GM19467 (cell line): ENCODE data around the gene PGPEP1.
"Not testable (repeated sequence)": the region's sequence is repeated elsewhere in the genome, so short reads cannot be mapped to it uniquely, and the experiment has no call there.

Source experiments
- ATAC-seq: cut with Tn5 transposase; IDR thresholded peaks from one replicate; pipeline ENCODE4 v1.9.1; 2021; ENCODE audit warnings: mild to moderate bottlenecking, moderate library complexity; ENCODE audit not compliant: unreplicated experiment

PGPEP1 gene

DNA sequence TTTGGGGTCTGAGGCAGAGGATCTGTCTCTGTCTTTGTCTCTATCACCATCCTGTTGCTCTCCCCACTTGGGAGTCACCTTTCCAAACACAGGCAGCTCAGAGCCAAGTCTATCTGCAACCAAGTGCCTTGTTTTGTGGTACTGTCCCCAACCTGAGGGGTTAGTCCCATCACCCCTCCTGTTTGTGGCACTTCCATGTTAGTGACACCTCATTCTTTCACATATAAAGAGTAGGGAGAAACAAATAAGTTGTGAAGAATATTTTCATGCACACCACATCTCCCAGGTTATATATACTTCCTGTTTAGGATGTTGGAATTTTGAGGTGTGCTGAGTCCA lies 49.3 kb downstream of the PGPEP1 start:
- no peak for ATAC-seq

DNA sequence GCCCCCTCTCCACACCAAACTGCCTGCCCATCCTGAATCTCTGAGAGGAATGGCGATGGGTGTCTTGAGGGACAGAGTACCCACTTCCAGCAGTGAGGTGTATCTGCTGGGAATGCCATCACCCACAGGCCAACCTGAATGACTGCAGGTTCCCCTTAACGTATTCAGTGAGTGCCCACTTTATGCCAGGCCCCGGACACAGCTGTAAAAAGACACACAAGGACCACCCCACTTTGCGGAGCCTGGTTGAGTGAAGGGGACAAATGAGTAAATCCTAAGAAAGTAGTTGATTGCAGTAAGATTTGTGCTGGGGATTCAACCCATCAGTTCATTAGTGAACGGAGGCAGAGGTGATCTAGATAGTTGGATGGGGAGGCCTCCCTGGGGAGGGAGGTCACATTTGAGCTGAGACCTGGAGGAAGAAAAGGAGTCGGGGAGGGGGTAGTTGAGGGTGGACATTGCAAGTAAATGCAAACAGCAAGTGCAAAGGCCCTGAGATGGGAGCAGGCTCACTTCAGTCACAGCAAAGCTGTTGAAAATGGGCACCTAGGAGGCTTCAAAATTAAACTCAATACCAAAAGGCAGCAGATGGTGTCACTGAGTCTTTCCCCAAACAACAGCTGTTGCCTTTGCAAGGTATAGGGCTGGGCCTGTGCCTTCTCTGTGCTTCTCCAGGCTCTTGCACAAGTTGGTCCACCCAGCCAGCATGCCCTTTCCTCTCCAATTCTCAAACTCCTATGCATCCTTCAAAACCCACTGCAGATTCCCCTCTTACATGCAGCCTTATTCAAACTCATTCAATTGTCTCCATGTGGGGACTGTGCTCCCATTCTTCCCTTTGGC lies 49.9 kb downstream of the PGPEP1 start:
- ATAC-seq, result no peak

DNA sequence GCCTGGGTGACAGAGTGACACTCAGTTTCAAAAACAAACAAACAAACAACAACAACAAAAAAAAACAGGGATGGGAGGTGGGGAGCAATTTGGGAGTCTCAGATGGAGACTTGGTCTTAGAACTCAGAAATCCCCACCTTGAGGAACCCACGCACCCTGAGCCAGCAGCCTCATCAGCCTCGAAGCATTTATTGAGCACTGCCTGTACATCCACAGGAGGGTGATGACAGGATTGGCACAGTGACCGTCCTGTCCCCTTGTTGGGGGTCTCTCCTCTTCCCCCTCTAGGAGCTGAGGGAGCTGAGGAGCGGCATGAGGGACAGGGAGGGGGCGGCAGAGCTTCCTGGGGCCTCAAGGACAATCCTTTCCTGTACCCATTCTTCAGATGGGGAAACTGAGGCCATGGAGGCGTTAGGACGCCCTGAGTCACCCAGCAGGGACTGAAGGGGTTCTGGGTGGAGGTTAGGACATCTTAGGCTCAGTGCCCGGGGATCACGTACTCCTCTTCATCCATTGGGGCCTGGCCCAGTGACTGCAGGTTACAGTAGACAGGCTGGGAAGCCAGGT lies 51.2 kb downstream of the PGPEP1 start:
- no peak for ATAC-seq

DNA sequence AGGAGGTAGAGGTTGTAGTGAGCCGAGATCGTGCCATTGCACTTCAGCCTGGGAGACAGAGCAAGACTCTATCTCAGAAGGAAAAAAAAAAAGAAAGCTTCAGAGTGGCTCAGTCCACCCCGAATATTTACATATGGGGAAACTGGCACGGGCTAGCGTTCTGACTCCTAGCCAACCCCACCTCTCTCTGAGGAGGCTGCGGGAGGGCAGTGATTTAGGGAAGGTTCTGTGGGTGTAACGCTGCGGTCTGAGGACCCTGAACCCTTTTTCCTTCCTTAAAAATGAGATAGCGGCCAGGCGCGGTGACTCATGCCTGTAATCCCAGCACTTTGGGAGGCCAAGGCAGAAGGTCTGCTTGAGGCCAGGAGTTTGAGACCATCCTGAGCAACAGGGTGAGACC lies 52.0 kb downstream of the PGPEP1 start:
- ATAC-seq, result no peak

GRCh38 chr19:18392926-18393325 lies 52.5 kb downstream of the PGPEP1 start:
- ATAC-seq, result no peak

DNA sequence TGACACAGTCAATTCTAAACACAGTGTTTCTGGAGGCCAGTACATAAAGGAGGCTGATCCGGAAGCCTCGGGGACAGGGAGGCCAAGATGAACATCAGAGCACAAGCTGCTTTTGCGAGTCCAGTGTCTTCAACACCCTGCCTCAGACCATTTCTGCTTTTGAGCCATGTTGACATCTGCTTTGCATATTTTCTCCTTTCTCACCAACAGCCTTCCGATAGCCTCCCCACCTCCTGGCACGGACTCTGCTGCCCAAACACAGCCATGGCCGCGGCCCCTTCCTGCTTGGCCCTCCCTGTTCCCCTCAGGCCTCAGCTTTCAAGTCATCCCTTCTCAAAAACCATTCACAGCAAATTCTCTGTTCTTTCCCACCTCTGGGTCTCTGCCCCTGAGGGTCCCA lies 53.4 kb downstream of the PGPEP1 start:
- ATAC-seq, result no peak

DNA sequence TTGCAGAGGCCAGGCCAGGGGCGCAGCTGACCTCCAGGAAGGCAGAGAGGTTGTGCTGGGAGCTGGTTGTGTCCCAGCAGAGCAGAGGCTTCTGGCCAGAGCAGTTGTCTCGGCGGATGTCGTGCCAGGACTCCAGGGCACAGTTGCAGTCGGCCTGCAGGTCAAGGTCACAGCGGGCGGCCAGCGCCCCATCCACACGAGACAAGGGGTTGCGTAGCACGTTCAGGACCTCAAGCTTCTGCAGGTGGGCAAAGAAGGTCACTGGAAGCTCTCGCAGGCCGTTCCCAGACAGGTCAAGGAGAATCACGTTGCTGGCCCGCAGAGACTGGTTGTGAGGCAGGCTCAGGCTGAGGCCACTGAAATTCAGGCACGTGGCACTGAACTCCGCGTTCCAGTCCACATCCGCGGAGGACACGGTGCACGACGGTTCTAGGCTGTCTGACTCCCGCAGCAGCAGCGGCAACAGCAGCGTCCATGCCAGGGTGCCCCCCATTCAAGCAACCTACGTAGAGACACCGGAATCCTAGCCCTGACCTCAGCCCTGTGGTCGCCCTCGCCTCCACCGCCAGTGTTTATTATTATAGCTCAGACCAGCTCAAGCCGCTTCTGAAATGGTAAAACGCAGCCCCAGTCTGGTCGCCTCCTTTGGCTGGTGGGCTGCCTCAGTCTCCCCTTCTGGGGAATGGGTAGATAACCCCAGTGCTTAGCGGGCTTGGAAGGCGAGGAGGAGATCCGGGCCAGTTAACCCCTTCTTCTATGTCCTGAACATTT lies 56.3 kb downstream of the PGPEP1 start:
- no peak for ATAC-seq

- no peak for ATAC-seq
Observed at GRCh38 chr19:18397242-18398202, 57.1 kb downstream of the PGPEP1 start, which contains the start of gene LRRC25. TSS of gene LRRC25 (minus strand) at chr19:18397622. CDS start at chr19:18396963, 659 bp downstream.

DNA sequence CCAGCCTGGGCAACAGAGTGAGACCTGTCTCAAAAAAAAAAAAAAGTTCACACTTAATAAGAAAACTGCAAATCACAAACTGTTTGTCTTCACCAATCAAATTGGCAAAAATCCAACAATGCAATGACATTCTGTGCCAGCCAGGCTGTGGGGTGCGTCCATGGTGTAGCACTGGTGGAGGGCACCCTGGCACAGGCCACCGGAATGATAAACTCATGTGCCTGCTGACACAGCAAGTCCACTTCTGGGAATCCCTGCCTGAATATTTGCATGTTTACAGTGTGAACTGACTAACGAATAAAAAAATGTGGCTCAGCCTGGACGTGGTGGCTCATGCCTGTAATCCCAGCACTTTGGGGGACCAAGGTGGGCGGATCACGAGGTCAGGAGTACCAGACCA lies 58.6 kb downstream of the PGPEP1 start:
- no peak for ATAC-seq

DNA sequence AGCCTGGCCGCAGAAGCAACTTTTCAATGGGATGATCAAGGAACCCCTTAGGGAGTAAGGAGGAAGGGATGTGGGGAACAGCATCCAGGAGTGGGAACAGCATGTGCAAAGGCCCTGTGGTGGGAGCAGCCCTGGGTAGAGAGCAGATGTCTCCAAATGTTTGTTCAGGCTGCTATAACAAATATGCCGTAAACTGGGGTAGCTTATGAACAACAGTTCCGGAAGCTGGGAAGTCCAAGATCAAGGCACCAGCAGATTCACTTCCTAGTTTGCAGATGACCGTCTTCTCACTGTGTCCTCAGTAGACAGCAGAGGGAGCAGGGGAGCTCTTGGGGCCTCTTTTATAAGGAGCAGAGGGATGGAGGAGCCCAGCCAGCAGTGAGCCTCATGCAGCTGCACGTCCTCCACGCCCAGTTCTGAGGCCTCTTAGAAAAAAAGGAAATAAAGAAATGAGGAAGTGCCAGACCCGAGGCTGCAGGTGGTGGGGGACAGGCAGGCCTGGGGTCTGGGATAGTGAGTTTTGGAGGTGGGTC lies 61.2 kb downstream of the PGPEP1 start:
- no peak for ATAC-seq

GRCh38 chr19:18402455-18403248 lies 62.3 kb downstream of the PGPEP1 start:
- ATAC-seq, result not testable (repeated sequence)

GRCh38 chr19:18405754-18406153 lies 65.4 kb downstream of the PGPEP1 start:
- ATAC-seq, result not testable (repeated sequence)

DNA sequence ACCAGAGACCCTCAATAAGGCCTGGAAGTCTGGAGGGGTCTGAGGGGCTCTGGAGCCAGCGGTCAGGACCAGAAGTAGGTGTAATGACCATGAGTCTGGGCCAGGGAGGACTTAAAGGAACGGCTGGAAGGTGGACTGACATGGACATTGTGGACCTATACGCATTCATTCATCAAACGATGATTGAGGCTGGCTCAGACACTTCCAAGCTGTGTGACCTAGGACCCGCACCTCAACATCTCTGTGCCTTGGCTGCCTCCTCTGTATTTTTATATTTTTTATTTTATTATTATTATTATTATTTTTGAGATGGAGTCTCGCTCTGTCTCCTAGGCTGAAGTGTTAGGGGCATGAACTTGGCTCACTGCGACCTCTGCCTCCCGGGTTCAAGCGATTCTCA lies 66.4 kb downstream of the PGPEP1 start:
- ATAC-seq, result no peak

DNA sequence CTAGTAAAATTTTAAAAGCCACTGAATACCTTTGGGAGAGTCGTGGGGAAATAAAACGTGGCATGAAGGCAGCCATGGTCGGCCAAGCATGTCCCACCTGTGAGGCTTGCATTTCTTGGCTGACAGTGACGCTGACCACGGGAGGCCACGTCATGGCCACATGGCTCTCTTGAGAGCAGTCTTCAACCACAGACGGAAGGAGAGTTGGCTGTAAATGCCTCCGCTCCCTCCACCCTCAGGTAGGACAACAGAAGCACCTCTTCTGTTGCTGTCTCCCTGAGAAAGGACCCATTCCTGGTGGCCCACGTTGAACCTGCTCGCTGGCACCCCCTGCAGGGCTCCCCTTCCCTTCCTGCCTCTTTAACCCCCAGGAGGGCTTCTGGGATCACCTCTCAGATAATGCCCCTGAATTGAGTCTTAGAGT lies 67.7 kb downstream of the PGPEP1 start:
- ATAC-seq, result peak; percentile 58

GRCh38 chr19:18412610-18413239 lies 72.3 kb downstream of the PGPEP1 start:
- ATAC-seq, result no peak

- ATAC-seq, result no peak
Observed at GRCh38 chr19:18414504-18415177, 74.2 kb downstream of the PGPEP1 start.

- no peak for ATAC-seq
Observed at GRCh38 chr19:18415178-18415867, 74.9 kb downstream of the PGPEP1 start.

- no peak for ATAC-seq
Observed at GRCh38 chr19:18416778-18417249, 76.4 kb downstream of the PGPEP1 start.
